HEK293 (cell line): Measurements from ENCODE around the gene ELF1.

Source experiments
- ATF2 ChIP-seq: fragments of 450-650 bp; formaldehyde crosslinking; IDR thresholded peaks from 2 replicates; pipeline ENCODE4 v1.5.1; 2016; ENCODE audit warnings: missing biosample characterization, missing genetic modification characterization, low read depth
- CTCF ChIP-seq: fragments of 450-650 bp; formaldehyde crosslinking; IDR thresholded peaks from 2 replicates; pipeline ENCODE4 v1.5.1; 2016; ENCODE audit warnings: missing biosample characterization, missing genetic modification characterization
- GFI1B ChIP-seq: fragments of 450-650 bp; formaldehyde crosslinking; IDR thresholded peaks from 2 replicates; pipeline ENCODE4 v1.5.1; 2016; ENCODE audit warnings: missing biosample characterization, missing genetic modification characterization
- HOXA7 ChIP-seq: sonication (generic); formaldehyde crosslinking; IDR thresholded peaks from 2 replicates; pipeline ENCODE4 v1.8.1; 2022; ENCODE audit warnings: missing genetic modification reagents, borderline replicate concordance
- REST ChIP-seq: fragments of 450-650 bp; formaldehyde crosslinking; IDR thresholded peaks from 2 replicates; pipeline ENCODE4 v1.5.1; 2016; ENCODE audit warnings: missing biosample characterization, missing genetic modification characterization
- ZBTB20 ChIP-seq: fragments of 450-650 bp; formaldehyde crosslinking; IDR thresholded peaks from 2 replicates; pipeline ENCODE4 v1.5.1; 2016; ENCODE audit warnings: missing biosample characterization, missing genetic modification characterization
- ZBTB21 ChIP-seq: fragments of 450-650 bp; formaldehyde crosslinking; IDR thresholded peaks from 2 replicates; pipeline ENCODE4 v1.5.1; 2017; ENCODE audit warnings: missing biosample characterization, missing genetic modification characterization
- ZNF211 ChIP-seq: fragments of 450-650 bp; formaldehyde crosslinking; IDR thresholded peaks from 2 replicates; pipeline ENCODE4 v1.5.1; 2016; ENCODE audit warnings: low read depth, missing biosample characterization, missing genetic modification characterization
- ZNF24 ChIP-seq: fragments of 450-650 bp; formaldehyde crosslinking; IDR thresholded peaks from 2 replicates; pipeline ENCODE4 v1.5.1; 2016; ENCODE audit warnings: missing biosample characterization, missing genetic modification characterization
- ZNF274 ChIP-seq, 2 experiments: fragments of 200-500 bp in 1 of 2; fragments of 450-650 bp in 1 of 2; sonication (Bioruptor generic) in 1 of 2; formaldehyde crosslinking in 1 of 2; IDR thresholded peaks; 2 replicates each; pipeline versions ENCODE4 v1.5.1 to v1.6.1; 2014 to 2016; ENCODE audit warnings: borderline replicate concordance in 1 of 2, inconsistent platforms in 1 of 2, low read length in 1 of 2, missing biosample characterization in 1 of 2, missing genetic modification characterization in 1 of 2
- ZNF292 ChIP-seq: fragments of 450-650 bp; formaldehyde crosslinking; IDR thresholded peaks from 2 replicates; pipeline ENCODE4 v1.5.1; 2016; ENCODE audit warnings: low read depth, missing biosample characterization, missing genetic modification characterization, borderline replicate concordance
- ZNF426 ChIP-seq: fragments of 450-650 bp; formaldehyde crosslinking; IDR thresholded peaks from 2 replicates; pipeline ENCODE4 v1.5.1; 2017; ENCODE audit warnings: missing biosample characterization, missing genetic modification characterization, mild to moderate bottlenecking, inconsistent platforms, moderate library complexity

- TF ChIP-seq CTCF (no peak), ZBTB21 (tag by site-specific recombination) (no peak), ZNF24 (tag by site-specific recombination) (no peak), HOXA7 (CRISPR knock-in tag) (no peak), ZNF274 (IDR thresholded peaks at IDR 0.05; ENCODE audit: low read length) (no peak), ZNF274 (tag by site-specific recombination; IDR thresholded peaks at IDR 0.05; ENCODE audit: borderline replicate concordance) (no peak), ATF2 (tag by site-specific recombination) (no peak), ZNF292 (tag by site-specific recombination) (no peak), ZBTB20 (tag by site-specific recombination) (no peak), ZNF426 (no peak), REST (tag by site-specific recombination) (no peak), ZNF211 (tag by site-specific recombination) (no peak), GFI1B (tag by site-specific recombination) (no peak)
Observed at GRCh38 chr13:40994581-40995230, 24.4 kb downstream of the ELF1 start.
